A549 (cell line): ENCODE results near the gene P3H2.

Experiments used
- BHLHE40 ChIP-seq: IDR thresholded peaks from 2 replicates; pipeline ENCODE4 v1.6.1; 2012; ENCODE audit warnings: low read depth, low read length, inconsistent platforms
- EP300 ChIP-seq, 2 experiments: fragments of >200 bp; sonication (Bioruptor Twin); formaldehyde crosslinking; IDR thresholded peaks; 2 replicates in 1 of 2; 3 replicates in 1 of 2; pipeline ENCODE4 v1.6.1; 2016 to 2017
- HDAC2 ChIP-seq: fragments of 200-600 bp; sonication (generic); IDR thresholded peaks from 2 replicates; pipeline ENCODE4 v1.6.1; 2016
- ZFP36 ChIP-seq: fragments of 450-650 bp; IDR thresholded peaks from 2 replicates; pipeline ENCODE4 v1.6.1; 2014; ENCODE audit warnings: borderline replicate concordance; ENCODE audit not compliant: partially characterized antibody
- TF ChIP-seq, protein P1 (sequence below): fragments of >200 bp; sonication (Bioruptor Twin); formaldehyde crosslinking; IDR thresholded peaks from 3 replicates; pipeline ENCODE4 v1.5.1; 2016

DNA sequence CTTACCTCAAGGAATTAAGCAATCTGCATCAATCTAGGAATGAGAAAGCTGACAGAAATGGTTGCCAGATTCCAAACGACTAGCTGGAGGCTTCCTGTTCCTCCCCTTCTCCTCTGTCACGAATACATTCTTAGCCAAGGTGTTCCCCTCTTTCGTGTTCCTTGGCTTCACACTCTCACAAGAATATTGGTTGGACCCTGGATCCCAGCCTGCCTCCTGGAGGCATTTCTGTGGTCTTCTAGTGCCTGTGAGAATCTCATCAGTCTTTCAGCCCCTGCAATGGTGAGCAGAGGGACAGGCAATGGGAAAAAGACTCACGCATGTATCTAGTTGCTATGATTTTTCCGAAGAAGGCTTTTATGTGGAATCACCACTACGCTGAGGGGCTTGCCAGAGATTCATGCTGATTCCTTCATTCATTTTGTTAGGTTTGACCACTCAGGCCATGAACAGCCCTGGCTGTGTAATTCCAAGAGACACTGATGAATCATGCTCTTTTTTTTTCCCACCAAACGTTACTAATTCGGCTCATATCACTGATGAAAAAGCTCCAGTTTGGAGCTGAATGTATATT lies 1.6 kb upstream of the P3H2 start:
- TF ChIP-seq, protein P1, sequence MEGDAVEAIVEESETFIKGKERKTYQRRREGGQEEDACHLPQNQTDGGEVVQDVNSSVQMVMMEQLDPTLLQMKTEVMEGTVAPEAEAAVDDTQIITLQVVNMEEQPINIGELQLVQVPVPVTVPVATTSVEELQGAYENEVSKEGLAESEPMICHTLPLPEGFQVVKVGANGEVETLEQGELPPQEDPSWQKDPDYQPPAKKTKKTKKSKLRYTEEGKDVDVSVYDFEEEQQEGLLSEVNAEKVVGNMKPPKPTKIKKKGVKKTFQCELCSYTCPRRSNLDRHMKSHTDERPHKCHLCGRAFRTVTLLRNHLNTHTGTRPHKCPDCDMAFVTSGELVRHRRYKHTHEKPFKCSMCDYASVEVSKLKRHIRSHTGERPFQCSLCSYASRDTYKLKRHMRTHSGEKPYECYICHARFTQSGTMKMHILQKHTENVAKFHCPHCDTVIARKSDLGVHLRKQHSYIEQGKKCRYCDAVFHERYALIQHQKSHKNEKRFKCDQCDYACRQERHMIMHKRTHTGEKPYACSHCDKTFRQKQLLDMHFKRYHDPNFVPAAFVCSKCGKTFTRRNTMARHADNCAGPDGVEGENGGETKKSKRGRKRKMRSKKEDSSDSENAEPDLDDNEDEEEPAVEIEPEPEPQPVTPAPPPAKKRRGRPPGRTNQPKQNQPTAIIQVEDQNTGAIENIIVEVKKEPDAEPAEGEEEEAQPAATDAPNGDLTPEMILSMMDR = no peak
- TF ChIP-seq HDAC2 (no peak), ZFP36 (no peak), EP300 (IDR thresholded peaks at IDR 0.05) (no peak), BHLHE40 (no peak)
